Erythroblast (primary cell): Measurements from ENCODE around the gene BSPH1.

Source experiments
- GATA1 ChIP-seq: IDR thresholded peaks from 2 replicates; pipeline ENCODE4 v1.6.1; 2011; ENCODE audit warnings: low read depth, mild to moderate bottlenecking, control low read depth, low read length, moderate library complexity
- POLR2A ChIP-seq: IDR thresholded peaks from 2 replicates; pipeline ENCODE4 v1.6.1; 2011; ENCODE audit warnings: mild to moderate bottlenecking, low read length

DNA sequence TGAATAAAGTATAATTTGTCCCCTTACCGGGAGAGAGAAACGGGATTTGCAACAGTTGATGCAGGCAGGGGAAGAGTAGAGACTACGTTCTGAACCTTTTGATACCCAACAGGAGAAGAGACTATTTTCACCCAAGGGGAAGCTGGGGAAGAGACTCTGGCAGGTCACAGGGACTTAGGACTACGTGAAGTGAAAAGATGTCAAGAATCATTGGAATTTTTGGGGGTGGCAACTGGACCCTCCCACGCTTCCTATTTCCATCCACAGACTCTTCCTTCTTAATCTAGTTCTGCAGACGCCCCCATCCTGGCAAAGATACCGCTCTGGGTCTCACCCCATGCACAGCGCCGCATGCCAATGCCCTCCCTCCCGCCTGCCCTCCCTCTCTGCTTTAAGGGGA, 38.1 kb upstream of the BSPH1 start:
- TF ChIP-seq POLR2A: no peak
- no peak for TF ChIP-seq GATA1
